ENCODE results near the gene USP53. TPM values are rescaled to one million over a fixed set of nuclear protein-coding genes. Genes with fewer than 3 reads are reported as not detected.

Gene USP53
- total RNA-seq, 1 donor from 2014 or later: 75.4 TPM

- TF ChIP-seq, protein P1, sequence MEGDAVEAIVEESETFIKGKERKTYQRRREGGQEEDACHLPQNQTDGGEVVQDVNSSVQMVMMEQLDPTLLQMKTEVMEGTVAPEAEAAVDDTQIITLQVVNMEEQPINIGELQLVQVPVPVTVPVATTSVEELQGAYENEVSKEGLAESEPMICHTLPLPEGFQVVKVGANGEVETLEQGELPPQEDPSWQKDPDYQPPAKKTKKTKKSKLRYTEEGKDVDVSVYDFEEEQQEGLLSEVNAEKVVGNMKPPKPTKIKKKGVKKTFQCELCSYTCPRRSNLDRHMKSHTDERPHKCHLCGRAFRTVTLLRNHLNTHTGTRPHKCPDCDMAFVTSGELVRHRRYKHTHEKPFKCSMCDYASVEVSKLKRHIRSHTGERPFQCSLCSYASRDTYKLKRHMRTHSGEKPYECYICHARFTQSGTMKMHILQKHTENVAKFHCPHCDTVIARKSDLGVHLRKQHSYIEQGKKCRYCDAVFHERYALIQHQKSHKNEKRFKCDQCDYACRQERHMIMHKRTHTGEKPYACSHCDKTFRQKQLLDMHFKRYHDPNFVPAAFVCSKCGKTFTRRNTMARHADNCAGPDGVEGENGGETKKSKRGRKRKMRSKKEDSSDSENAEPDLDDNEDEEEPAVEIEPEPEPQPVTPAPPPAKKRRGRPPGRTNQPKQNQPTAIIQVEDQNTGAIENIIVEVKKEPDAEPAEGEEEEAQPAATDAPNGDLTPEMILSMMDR (IDR thresholded peaks at IDR 0.05): no peak
These were observed 20.7 kb downstream of the USP53 start for GRCh38 chr4:119233191-119233590.

DNA sequence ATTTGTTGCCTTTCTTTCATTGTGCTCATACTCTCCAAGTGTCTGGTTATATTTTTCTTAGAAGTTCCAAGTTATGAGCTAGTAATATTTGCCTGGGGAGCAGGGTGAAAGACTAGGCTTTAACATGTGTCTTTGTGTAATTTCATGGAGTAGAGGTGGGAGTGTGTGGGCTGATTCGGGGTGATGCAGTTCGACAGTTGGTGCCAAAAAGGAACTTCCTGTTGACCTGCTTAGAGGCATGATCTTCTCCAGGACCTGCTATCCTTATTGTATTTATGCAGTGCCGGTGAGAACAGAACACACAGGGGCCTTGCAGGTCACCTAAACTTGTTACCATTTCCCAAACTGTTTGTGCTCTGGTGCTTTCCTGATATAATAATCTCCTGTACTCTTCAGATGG is 21.2 kb downstream of the USP53 start:
- Histone ChIP-seq H3K36me3 (peaks cover 26 to 34% of the 10 kb centered on the region in 2 donors), H3K4me1 (peaks cover 0 to 16% of the 10 kb centered on the region in 2 donors), H3K4me3 (no peak overlapping the region), H3K27ac (peak overlapping the region; percentile 27 to 35), H3K27me3 (no peaks in the 10 kb centered on the region), H3K9me3 (no peaks in the 10 kb centered on the region)
- TF ChIP-seq, protein P1 (IDR thresholded peaks at IDR 0.05): no peak
- no peak for DNase-seq (ENCODE audit: low spot score in 2 of 2)
- intact Hi-C loops (cut with DNase I): loop anchor here (5.0 kb wide), 1 partner anchor 49 kb away; no protein-coding TSS in a partner anchor

More at GRCh38 chr4:119233191-119233590, 20.7 kb downstream of the USP53 start:
- Histone ChIP-seq H3K36me3 (peaks cover 26 to 34% of the 10 kb centered on the region in 2 donors), H3K27ac (peak overlapping the region in 1 of 2 donors; percentile 35), H3K4me1 (peaks cover 0 to 16% of the 10 kb centered on the region in 2 donors), H3K9me3 (no peaks in the 10 kb centered on the region), H3K4me3 (no peak overlapping the region), H3K27me3 (no peaks in the 10 kb centered on the region)
- intact Hi-C loops (cut with DNase I): loop anchor here (5.0 kb wide), 1 partner anchor 49 kb away; no protein-coding TSS in a partner anchor
- no peak for DNase-seq (ENCODE audit: low spot score in 2 of 2)

DNA sequence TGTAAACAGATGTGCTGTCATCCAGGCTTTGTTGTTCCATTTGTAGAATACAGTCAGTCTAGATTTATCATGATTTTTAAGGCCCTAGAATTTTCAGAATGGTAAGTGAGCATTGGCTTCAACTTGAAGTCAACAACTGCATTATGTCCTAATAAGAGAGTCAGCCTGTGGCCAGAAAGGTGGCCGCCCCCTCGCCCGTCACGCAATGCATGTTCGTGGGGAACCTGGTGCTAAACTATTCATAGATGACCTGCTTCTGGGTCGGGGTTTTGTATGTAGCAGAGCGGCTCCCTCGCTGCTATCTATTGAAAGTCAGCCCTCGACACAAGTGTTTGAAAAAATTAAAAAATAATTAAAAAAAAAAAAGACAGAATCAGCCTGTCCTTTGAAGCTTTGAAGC is 24.7 kb downstream of the USP53 start:
- Histone ChIP-seq H3K27ac (no peak overlapping the region), H3K9me3 (no peaks in the 10 kb centered on the region), H3K4me1 (peaks cover 0 to 23% of the 10 kb centered on the region in 2 donors), H3K36me3 (peaks cover 29 to 37% of the 10 kb centered on the region in 2 donors), H3K4me3 (no peak overlapping the region), H3K27me3 (no peaks in the 10 kb centered on the region)
- no peak for DNase-seq (ENCODE audit: low spot score in 2 of 2)
- intact Hi-C loops (cut with DNase I): no loop called here
- TF ChIP-seq, protein P1 (IDR thresholded peaks at IDR 0.05): no peak

DNA sequence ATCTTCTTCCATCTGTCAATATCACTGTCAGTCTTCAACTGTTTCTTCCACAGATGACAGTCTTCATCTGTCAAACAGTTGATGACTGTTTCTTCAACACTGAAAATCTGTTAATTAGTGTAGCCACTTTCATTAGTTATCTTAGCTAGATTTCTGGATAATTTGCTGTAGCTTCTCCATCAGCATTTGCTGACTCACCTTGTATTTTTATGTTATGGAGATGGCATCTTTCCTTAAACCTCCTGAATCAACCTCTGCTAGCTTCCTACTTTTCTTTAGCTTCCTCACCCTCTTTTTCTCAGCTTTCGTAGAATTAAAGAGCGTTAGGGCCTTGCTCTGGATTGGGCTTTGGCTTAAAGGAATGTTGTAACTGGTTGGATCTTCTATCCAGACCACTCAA is 25.1 kb downstream of the USP53 start:
- H3K27me3 ChIP-seq: no peaks in the 10 kb centered on the region
- H3K36me3 ChIP-seq: peaks cover 29 to 37% of the 10 kb centered on the region in 2 donors
- intact Hi-C loops (cut with DNase I): no loop called here
- no peak overlapping the region for H3K27ac ChIP-seq
- peaks cover 0 to 27% of the 10 kb centered on the region in 2 donors for H3K4me1 ChIP-seq
- no peak for DNase-seq (ENCODE audit: low spot score in 2 of 2)
- no peak overlapping the region for H3K4me3 ChIP-seq
- TF ChIP-seq, protein P1 (IDR thresholded peaks at IDR 0.05): no peak
- H3K9me3 ChIP-seq: no peaks in the 10 kb centered on the region

DNA sequence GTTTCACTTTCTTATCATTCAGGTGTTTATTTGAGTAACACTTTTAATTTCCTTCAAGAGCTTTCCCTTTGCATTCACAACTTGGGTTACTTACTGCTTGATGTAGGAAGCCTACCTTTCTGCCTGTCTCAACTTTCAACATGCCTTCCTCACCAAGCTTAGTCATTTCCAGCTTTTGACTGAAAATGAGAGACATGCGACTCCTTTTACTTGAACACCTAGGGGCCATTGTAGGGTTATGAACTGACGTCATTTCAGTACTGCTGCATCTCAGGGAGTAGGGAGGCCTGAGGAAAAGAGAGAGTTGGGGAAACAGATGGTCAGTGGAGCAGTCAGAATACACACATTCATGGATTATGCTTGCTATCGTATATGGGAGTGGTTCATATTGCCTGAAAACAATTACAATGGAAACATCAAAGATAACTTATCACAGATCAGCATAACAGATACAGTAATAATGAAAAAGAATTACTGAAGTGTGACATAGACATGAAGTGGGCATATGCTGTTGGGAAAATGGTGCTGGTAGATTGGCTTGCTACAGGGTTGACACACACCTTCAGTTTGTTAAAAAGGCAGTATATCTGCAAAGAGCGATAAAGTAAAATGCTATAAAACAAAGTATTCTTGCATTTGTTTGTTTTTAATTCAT is 25.7 kb downstream of the USP53 start:
- Histone ChIP-seq H3K27ac (no peak overlapping the region), H3K27me3 (no peaks in the 10 kb centered on the region), H3K4me3 (no peak overlapping the region), H3K4me1 (peaks cover 0 to 24% of the 10 kb centered on the region in 2 donors), H3K9me3 (no peaks in the 10 kb centered on the region), H3K36me3 (peaks cover 29 to 37% of the 10 kb centered on the region in 2 donors)
- intact Hi-C loops (cut with DNase I): no loop called here
- TF ChIP-seq, protein P1 (IDR thresholded peaks at IDR 0.05): no peak
- no peak for DNase-seq (ENCODE audit: low spot score in 2 of 2)
